NCI-H526 treated with DMSO at 0.1 percent for 48 hours (cell line): Measurements from ENCODE around the gene HIBADH.
"Not testable (repeated sequence)": the region's sequence is repeated elsewhere in the genome, so short reads cannot be mapped to it uniquely, and the experiment has no call there.

Source experiments
- DNase-seq: peaks from one replicate; lab custom pipeline; 2025; lab: John Stamatoyannopoulos, UW

Gene HIBADH

DNA sequence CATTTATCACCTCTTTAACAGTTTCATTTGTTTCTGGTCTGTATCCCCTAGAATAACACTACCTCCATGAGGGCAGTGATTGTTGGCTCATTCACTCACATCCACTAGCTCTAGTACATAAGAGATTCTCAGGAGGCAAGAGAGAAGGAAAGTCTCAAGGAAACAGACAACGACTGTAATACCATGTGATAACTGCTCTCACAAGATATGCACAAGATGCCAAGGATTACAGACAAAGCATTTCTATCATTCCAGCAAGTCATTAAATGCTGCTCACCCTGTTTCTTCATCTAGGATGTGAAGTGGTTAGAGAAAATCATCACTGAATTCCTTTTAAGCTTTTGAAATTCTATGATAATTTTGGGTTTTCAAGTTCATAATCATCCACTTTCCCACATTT is 115.3 kb downstream of the HIBADH start:
- DNase-seq, result no peak

DNA sequence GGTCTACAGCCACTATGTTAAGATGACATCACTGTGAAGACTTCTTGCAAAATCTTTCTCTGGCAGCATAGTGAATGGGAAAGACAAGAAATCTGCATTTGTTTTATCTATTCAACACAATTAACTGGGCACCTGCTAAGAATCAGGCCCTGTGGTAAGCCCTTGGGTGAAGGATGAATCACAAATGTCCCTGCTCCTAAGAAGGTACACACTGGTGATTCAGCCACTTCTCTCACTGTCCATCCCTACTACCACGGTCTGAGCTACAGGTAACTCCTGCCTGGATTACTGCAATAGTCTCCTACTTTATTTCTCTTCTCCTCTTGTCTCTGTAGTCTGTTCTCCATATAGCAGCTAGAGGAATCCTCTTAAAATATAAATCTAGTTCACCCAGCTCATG is 116.1 kb downstream of the HIBADH start:
- no peak for DNase-seq

DNA sequence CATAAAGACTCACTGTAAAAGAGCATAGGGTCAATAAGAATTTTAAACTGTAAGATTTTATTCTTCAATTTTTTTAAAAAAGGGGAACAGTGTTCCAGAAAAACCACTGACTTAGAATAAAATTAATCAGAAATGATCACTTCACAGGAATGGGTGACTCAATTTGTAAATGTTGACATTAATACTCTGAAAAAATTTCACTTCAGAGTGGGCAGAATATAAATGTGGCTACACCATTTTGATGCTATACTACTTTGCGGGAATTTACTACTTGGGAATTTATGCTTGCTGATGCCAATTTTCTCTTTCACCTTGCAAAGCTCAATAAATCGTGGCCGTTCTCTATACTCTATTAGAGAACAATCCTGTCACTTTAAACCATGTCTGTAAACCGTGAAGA is 126.9 kb downstream of the HIBADH start:
- no peak for DNase-seq

DNA sequence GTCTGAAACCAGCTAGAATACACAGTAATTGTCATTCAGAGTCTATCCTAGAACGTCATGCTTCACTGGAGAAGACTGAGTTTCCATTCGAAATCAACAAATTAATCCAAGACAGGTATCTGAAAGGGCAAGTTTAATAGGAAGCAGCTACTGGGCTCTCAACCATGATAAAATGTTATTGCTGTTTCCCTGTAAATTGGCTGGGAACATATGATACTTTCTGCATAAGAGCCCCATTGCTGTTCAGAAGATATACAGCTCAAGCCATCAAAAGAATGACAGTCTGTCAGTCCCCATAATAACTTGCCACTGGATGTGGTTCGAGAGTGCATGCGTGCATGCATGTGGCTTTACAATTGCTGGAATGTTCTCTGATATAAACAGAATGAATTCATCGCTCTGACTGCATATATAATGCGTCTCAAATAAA is 129.0 kb downstream of the HIBADH start:
- DNase-seq, result peak; percentile 94

DNA sequence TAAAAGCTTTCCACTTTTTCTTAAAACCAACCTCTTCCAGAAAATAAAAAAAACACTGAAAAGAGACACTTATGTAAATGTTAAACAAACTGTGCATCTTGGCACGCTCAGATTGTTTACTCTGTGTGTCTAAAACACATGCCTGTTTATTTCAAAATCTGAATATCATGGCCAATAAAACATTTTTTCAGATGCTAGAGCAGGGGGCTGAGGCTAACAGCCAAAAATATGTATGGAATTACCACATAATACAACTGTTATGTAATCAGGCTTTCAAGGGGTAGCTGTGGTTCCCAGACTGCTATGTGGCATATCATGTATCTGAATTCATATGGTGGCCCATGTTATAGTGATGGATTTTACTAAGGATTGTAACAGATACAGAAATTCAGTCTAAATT is 130.4 kb downstream of the HIBADH start:
- no peak for DNase-seq

DNA sequence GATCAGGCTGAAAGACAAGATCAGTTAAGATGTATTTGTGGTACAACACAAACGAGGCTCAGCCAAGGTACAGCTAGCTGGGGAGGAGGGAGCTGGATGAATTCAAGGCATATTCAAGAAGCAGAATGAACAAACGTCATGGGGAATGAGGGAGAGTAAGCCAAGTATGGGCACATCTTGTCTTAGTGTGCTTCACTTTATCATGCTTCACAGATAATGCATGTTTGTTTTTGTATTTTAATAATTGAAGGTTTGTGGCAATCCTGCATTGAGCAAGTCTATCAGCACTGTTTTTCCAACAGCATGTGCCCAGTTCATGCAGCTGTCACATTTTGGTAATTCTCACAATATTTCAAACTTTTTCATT is 135.4 kb downstream of the HIBADH start:
- DNase-seq, result no peak

DNA sequence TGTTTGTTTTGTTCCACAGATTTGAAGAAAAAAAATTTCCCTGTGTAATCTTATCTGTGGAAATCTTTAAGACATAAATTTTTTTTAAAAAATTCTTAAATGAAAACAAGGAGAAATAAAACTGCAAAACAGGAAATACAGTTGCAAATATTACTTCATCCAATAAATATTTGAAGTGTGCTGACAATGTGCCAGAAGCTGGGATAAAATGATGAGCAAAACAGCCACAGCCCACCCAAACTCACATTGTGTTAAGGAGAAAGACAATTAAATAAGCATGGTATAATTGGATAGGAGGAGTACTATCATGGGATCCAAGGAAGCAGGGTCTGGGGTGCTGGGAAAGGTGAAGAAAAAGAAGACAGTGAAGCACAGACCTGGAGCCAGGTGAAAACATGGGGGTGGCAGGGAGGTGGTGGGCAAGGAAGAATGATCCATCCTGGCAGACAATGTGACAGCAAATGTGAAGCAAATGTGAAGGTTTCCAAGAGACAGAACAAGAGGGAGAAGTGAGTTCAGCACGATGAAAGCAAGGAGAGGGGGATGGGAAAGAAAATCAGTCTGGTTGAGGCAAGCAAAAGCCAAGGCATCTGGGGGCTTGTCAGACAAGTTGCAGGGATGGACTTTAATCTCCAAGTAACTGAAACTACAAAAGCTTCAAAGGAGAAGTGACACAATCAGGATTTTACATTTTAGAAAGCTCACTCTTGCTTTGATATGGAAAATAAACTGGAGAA is 135.9 kb downstream of the HIBADH start:
- no peak for DNase-seq

DNA sequence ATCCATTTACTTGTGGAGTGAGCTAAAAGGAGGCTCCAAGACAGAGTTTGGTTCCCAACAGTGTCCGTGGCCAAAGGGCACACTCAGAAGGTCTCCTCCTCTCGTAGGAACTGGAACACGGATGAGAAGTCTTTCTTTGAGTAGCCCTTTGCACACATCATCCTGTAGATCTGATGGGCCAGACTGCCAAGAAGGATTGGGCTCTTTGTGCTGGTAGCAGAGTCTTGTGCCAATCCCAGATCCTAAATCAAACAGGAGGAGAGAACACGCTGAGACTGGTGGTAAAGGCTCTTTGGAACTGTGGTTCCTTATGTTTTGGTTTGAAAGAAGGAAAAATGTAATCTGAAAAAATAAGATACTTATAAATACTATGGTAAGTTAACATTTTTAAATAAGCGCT is 136.6 kb downstream of the HIBADH start:
- no peak for DNase-seq

DNA sequence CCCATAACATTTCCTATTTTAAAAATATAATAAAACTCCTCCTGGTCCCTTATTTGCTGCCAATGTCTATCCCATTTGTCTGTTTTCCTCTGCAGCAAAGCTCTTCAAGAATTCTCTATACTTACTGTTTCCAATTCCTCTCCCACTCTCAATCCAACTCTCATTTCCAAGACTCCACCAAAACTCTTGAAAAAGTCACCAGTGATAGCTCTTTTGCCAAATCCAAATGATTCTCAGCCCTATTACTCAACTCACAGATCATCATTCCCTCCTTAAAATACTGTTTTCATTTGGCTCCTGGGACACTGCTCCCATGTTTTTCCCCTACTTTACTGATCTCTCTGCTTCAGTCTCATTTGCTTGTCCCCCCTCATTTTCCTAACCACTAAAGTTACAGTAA is 139.4 kb downstream of the HIBADH start:
- DNase-seq, result no peak

DNA sequence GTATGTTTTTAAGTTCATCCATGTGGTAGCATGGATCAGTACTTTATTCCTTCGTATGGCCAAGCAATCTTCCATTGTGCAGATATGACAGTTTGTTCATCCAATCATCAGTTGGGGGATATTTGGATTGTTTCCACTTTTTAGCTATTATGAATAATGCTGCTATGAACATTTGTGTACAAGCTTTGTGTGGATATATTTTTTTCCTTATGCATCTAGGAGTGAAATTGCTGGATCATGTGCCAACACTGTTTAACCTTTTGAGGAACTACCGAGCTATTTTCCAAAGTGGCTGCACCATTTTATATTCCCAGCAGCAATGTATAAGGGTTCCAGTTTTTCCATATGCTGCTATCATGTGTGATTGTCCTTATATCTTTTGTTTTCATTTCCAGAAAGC is 140.1 kb downstream of the HIBADH start:
- DNase-seq, result no peak

DNA sequence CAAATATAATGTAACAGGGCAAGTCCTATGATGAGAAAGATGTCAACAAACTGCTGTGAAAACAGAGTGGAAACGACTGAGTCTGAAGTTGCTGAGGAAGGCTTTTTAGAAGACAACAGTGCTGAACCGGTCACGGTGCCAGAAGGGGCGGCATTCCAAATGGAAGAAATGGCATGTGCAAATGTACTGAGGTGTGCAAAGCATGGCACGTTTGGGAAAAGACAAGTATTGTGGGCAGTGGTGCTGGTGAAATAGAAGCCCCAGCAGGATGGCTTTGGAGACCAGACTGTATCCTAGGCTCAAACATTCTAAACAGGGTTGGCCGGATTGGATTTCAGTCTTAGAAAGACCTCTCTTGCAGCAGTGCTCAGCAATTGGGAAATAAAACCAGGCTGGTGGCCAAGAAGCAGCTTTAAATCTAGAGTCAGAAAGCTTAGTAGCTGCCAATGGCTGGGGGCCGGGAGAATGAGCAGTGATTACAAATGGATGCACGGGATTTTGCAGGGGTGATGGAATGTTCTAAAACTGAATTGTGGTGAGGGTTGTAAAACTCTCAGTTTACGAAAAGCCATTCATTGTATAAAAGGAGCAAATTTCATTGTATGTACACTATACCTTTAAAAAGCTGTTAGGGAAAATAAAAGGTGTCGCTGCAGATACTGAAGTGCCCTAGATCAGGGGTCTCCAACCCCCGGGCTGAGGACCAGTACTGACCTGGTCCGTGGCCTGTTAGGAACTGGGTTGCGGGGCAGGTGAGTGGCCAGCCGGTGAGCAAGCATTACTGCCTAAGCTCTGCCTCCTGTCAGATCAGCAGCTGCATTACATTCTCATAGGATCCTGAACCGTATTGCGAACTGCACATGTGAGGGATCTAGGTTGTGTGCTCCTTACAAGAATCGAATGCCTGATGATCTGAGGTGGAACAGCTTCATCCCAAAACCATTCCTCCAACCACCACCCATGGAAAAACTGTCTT is 141.6 kb downstream of the HIBADH start:
- no peak for DNase-seq

DNA sequence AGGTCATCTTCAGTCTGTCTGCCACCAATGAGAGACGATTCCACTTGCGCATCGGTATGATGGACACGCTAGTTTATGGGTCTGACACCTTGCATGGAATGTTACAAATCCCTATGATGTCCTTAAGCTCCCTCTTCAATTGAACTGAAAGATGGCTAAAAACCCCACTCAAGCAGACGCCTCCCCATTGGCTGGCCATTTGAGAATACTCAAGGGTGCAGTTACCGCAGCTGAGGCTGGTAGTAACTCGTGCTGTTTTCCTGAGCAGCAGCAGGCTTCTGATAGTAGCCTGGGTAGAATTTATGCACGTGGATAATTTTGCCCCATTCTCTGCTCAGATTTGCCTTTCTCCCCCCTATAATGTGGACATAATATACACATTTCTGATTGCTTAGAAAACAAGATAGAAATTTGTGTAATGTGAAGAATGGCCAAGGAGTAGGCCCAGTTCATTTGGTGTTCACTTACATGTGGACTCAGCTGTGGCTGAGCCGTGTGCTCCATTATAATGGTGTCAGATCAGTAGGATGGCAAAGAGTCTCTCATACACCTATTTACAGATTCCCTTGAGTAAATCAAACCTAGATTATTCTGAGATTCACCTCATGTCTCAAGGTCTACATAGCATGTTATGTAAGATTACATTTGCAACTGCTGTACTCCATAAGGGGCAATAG is 142.8 kb downstream of the HIBADH start:
- DNase-seq, result no peak

DNA sequence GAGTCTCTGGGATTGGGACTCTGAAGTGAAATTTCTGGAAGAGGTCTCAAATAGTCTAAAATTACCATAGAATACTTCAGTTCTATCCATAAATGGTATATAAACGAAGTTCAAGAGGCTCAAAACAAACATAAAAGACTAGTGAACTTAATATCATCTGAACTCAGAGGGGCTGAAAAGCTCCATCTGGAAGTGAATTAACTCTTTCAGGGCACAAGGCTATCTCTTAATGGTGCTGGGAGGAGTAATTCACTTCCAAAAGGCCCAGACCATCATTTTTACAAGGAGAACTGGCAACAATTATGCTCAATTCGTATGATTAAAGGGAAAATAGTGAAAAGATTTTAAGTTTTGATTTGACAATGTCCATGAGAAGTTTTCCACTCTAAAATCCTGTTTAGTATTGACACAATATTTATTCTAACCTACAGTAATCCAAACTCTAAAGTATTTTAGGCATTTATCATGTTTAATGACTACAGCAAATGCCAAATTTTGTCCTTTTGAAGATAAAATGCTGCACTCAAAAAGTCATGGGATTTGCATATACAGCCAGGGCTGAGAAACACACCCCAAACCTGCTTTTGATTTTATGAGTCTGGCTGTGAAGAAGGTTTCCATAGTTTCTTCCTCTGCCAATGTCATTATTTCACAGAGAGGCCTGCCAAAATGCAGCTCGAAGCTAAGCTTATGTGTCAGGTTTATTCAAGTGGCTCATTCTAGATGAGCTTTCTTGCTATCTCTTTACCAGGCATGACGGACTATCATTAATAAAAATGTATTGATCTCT is 143.9 kb downstream of the HIBADH start:
- DNase-seq, result no peak

DNA sequence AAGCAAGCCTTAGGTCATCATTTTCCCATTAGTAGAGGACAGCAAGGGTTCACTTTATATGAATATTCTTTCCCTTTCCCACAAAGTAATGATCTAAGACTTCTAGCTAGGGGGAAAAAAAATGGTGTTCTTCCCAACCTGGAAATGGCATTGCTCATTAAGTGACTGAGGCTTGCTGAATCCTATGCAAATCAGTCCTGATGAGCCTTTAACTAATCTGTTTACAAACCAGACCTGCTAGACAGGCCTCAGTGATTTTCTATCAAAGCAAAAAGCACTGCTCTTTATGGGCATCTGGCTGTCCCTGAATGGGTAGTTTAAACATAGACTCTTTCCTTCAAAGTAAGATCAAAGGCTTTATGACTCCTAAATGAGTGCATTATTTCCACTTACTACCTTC is 146.3 kb downstream of the HIBADH start:
- DNase-seq, result peak; percentile 89

DNA sequence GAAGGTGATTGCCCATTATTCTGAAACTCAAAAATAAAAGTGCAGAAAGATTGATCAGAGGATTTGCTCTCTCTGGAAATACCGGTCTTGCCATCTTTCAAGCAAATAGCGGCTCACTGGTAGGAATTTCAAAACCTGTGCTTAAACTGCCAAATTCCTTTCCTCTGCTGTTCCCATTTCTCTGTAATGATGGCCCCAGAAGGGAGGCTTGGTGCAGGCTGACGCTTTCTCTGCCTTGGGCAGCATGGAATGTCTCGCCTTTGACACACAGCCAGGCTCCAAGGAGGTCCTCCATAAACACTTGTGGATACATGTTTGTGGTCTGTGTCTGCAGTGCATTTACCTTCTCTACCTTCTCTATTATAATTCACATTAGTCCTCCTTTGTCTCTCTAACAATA is 146.8 kb downstream of the HIBADH start:
- DNase-seq, result no peak

DNA sequence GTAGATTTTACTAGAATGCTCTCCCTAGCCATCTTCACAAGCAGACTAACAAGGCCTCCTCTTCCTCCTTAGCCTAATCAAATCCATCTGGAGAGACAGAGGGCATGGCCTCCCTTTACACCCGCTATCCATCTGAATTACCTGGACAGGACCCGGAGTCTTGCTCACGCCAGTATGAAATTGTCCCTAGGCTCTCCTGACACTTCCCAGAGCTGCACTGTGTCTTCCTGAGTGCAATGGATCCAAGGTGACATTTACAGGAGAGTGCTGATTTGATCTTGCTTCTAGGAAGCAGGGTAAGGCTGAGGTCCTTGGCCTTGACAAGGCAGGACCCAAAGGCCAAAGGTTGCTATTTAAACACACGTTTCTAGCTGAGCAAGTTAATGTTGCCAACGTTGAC is 147.8 kb downstream of the HIBADH start:
- DNase-seq, result no peak

DNA sequence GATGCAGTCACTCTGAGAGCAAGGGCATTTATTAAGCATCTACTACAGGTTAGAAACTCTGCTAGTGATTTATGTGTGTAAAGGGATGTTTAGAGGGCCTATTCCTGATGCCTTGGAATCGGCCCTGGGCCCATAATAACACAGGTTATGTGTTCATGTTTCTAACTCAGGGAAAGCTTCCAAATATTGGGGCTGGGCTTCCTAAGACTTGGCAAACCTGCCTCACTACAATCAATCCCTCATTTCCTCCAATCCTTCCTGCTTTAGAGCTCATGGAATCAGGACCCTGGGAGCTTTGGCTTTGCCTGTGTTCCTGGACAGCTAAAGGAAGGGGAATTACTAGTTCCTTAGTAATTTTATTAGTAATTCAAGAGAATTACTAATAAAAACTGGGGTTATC is 148.8 kb downstream of the HIBADH start:
- DNase-seq, result no peak

DNA sequence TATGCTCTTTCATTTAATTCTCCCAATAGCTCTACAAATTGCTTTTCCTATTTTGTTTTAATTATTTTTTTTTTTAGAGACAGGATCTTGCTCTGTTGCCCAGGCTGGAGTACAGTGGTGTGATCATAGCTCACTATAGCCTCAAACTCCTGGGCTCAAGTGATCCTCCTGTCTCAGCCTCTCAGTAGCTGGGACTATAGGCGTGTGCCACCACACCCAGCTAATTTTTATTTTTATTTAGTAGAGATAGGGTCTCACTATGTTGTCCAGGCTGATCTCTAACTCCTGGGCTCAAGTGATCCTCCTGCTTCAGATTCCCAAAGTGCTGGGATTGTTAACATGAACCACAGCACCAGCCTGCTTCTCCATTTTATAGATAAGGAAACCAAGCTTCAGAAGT is 151.3 kb downstream of the HIBADH start:
- not testable (repeated sequence) for DNase-seq

DNA sequence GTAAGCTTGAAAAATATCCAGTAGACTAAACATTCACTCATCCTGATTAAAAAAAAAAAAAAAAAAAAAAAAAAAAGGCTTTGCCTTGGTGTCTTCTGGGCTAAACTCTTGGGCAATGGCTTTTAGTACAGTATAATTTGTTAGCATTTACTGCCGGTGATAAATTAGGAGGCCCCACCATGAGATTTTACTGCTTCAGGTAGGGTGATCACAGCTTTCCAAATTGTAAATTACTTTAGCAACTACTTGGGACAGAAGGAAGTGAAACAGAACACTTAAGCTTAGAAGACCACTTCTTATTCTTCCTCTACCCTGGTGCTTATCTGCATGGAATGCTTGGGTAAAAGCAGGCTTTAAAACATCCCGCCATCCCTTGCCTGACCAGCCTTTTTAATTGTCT is 152.1 kb downstream of the HIBADH start:
- DNase-seq, result no peak

DNA sequence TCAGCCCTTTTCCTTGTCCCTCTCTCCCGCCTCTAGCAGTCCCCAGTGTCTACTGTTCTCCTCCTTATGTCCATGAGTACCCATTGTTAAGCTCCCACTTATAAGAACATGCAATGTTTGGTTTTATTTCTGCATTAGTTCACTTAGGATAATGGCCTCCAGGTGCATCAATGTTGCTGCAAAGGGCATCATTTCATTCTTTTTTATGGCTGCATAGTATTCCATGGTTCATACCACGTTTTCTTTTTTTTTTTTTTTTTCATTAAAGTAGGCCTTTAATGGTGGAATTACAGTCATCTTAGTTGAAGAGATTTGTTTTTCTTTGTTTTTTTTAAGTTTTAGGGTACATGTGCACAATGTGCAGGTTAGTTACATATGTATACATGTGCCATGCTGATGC is 160.8 kb downstream of the HIBADH start:
- not testable (repeated sequence) for DNase-seq

DNA sequence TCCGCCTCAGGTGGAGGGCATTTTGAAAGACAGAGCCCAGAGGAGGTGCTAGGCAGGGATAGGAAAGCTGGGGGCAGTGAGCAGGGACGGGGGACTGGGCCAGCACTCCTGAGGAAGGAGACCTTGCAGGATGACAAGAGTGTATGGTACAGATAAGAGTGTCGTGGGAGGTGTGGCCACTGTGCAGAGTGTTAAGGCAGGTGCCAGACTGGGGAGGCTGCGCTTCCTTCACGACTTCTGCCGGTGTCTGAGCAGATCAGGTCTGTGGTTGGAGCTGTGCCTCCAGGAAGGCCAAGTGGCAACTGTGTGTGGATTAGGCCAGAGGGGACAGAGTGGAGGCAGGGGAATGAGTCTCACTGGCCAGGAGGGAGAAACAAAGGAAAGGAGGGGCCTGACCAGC is 161.7 kb downstream of the HIBADH start:
- no peak for DNase-seq

DNA sequence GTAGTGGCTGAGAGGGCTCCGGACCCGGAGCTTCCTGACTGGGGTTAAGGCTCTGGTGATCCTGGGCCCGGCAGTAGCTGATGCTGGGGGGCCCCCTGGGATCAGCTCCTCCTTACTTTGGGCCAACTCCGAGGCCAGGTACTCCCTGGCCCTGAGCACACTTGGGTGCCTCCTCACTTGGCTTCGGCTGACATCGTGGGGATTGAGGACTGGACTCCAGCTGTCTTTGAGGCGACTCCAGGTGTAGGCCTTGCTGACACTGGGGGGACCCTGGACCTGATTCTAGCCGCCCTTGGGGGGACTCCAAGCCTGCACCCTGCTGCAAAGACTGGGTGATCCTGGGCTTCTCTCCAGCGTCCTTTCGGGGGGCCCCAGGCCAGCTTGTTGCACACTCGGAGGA is 170.5 kb downstream of the HIBADH start:
- DNase-seq, result no peak
